Liver (tissue), 9 donors: Measurements from ENCODE around the gene SKA1. TPM values are rescaled to one million over a fixed set of nuclear protein-coding genes. Genes with fewer than 3 reads are reported as not detected.
"Not testable (repeated sequence)": the region's sequence is repeated elsewhere in the genome, so short reads cannot be mapped to it uniquely, and the experiment has no call there.

ENCODE experiments used
- DNase-seq: peaks from one replicate; pipeline ENCODE4 v3.0.0-alpha.2; 2017; ENCODE audit warnings: low spot score
- H3K27ac ChIP-seq, 2 donors: one replicate each; pipeline ENCODE4 v1.7.0; 2013; ENCODE audit warnings: inconsistent platforms in 2 of 2, low read length in 2 of 2, control low read depth in 1 of 2, low read depth in 1 of 2, mild to moderate bottlenecking in 1 of 2
- H3K27me3 ChIP-seq, 4 donors: one replicate each; pipeline versions ENCODE4 v1.6.1 to v1.7.0; 2013; ENCODE audit warnings: low read length in 3 of 4, inconsistent platforms in 1 of 4, mild to moderate bottlenecking in 1 of 4, moderate library complexity in 1 of 4; ENCODE audit not compliant: control insufficient read depth in 4 of 4, insufficient read depth in 4 of 4
- H3K36me3 ChIP-seq, 4 donors: one replicate each; pipeline versions ENCODE4 v1.6.1 to v1.7.0; 2013; ENCODE audit warnings: low read length in 3 of 4, mild to moderate bottlenecking in 3 of 4, low read depth in 1 of 4, moderate library complexity in 1 of 4; ENCODE audit not compliant: control insufficient read depth in 4 of 4, insufficient read depth in 3 of 4
- H3K4me1 ChIP-seq, 4 donors: one replicate each; pipeline versions ENCODE4 v1.6.1 to v1.7.0; 2013; ENCODE audit warnings: low read length in 3 of 4, mild to moderate bottlenecking in 3 of 4, moderate library complexity in 1 of 4; ENCODE audit not compliant: control insufficient read depth in 4 of 4, insufficient read depth in 4 of 4
- H3K4me3 ChIP-seq, 3 donors: one replicate each; pipeline versions ENCODE4 v1.6.1 to v1.7.0; 2013; ENCODE audit warnings: low read length in 3 of 3, control low read depth in 1 of 3, low read depth in 1 of 3, mild to moderate bottlenecking in 1 of 3
- H3K9ac ChIP-seq, 2 donors: one replicate each; pipeline ENCODE4 v1.7.0; 2013; ENCODE audit warnings: low read length in 2 of 2, mild to moderate bottlenecking in 2 of 2, moderate library complexity in 2 of 2, control low read depth in 1 of 2, low read depth in 1 of 2
- H3K9me3 ChIP-seq, 4 donors: one replicate each; pipeline versions ENCODE4 v1.6.1 to v1.7.0; 2013; ENCODE audit warnings: low read length in 3 of 4; ENCODE audit not compliant: control insufficient read depth in 4 of 4
- ATF3 ChIP-seq: IDR thresholded peaks from 2 replicates; pipeline ENCODE4 v1.6.1; 2016; ENCODE audit warnings: antibody characterized with exemption
- EGR1 ChIP-seq, 2 donors: IDR thresholded peaks; 2 replicates each; pipeline ENCODE4 v1.6.1; 2016 to 2018; ENCODE audit warnings: antibody characterized with exemption in 2 of 2, low read depth in 2 of 2
- FOXA1 ChIP-seq: IDR thresholded peaks from 2 replicates; pipeline ENCODE4 v1.6.1; 2016; ENCODE audit warnings: antibody characterized with exemption
- GABPA ChIP-seq, 2 donors: IDR thresholded peaks in 1 of 2; conservative IDR thresholded peaks in 1 of 2; 2 replicates each; pipeline ENCODE4 v1.6.1; 2016; ENCODE audit warnings: antibody characterized with exemption in 2 of 2, mild to moderate bottlenecking in 1 of 2, moderate library complexity in 1 of 2
- HNF4A ChIP-seq, 2 donors: conservative IDR thresholded peaks; 2 replicates each; pipeline ENCODE4 v1.6.1; 2016; ENCODE audit warnings: antibody characterized with exemption in 2 of 2, mild to moderate bottlenecking in 2 of 2
- HNF4G ChIP-seq: IDR thresholded peaks from 2 replicates; pipeline ENCODE4 v1.6.1; 2016; ENCODE audit warnings: antibody characterized with exemption
- JUND ChIP-seq, 2 donors: IDR thresholded peaks; 2 replicates each; pipeline ENCODE4 v1.6.1; 2016; ENCODE audit warnings: antibody characterized with exemption in 2 of 2
- MAX ChIP-seq: IDR thresholded peaks from 2 replicates; pipeline ENCODE4 v1.6.1; 2016; ENCODE audit warnings: antibody characterized with exemption
- NR2F2 ChIP-seq: IDR thresholded peaks from 2 replicates; pipeline ENCODE4 v1.6.1; 2016; ENCODE audit warnings: antibody characterized with exemption
- RAD21 ChIP-seq, 2 donors: IDR thresholded peaks; 2 replicates each; pipeline ENCODE4 v1.6.1; 2016; ENCODE audit warnings: antibody characterized with exemption in 2 of 2, mild to moderate bottlenecking in 2 of 2
- RXRA ChIP-seq, 2 donors: IDR thresholded peaks; 2 replicates each; pipeline ENCODE4 v1.6.1; 2017 to 2018; ENCODE audit warnings: antibody characterized with exemption in 2 of 2, mild to moderate bottlenecking in 1 of 2
- TAF1 ChIP-seq: conservative IDR thresholded peaks from 2 replicates; pipeline ENCODE4 v1.6.1; 2016; ENCODE audit warnings: antibody characterized with exemption, mild to moderate bottlenecking
- ZBTB33 ChIP-seq: IDR thresholded peaks from 2 replicates; pipeline ENCODE4 v1.6.1; 2016; ENCODE audit warnings: antibody characterized with exemption
- WGBS: extraction: QIAGEN DNeasy Blood & Tissue Kit; methylation state at CpG from one replicate; pipeline ENCODE4 v1.1.7; 2013; 5-methylcytosine and 5-hydroxymethylcytosine counted together
- polyA plus RNA-seq, 2 donors: library from polyadenylated mRNA; stranded (reverse) in 1 of 2; unstranded in 1 of 2; fragments of 200-250 nt in 1 of 2; fragments of >200 nt in 1 of 2; fragmentation: Nextera tagmentation in 1 of 2; extraction: Ambion mirVana in 1 of 2; gene quantifications; one replicate each; pipeline versions ENCODE4 v1.2.1 to v1.2.3, GENCODE V29; 2013 to 2015
- total RNA-seq, 2 donors: library from RNA; depleted of rRNA; stranded (reverse); fragments of >200 nt; gene quantifications; one replicate each; pipeline ENCODE4 v1.2.3, GENCODE V29; 2014
- donor health status: healthy.
- donor health status: healthy.
- donor health status: healthy.
- donor health status: healthy.
- donor health status: healthy.

SKA1 gene
- total and polyA plus RNA-seq, 4 donors, result 0.08 to 18.7 (median 0.52) TPM

- no peaks in the 10 kb centered on the region for H3K9me3 ChIP-seq
- H3K36me3 ChIP-seq, result no peaks in the 10 kb centered on the region
- no peaks in the 10 kb centered on the region for H3K4me1 ChIP-seq
- DNase-seq, result no peak
- no peak overlapping the region for H3K4me3 ChIP-seq
- no peak overlapping the region for H3K27ac ChIP-seq
- 82% methylated on average over 18 of the region's 18 CpGs for WGBS
- no peak overlapping the region for H3K9ac ChIP-seq
- no peak for TF ChIP-seq MAX
- TF ChIP-seq RXRA (IDR thresholded peaks at IDR 0.05), result no peak
- TF ChIP-seq HNF4A (conservative IDR thresholded peaks at IDR 0.05), result no peak
- no peak for TF ChIP-seq JUND (IDR thresholded peaks at IDR 0.05)
- no peak for TF ChIP-seq FOXA1
- no peak for TF ChIP-seq HNF4G
- TF ChIP-seq TAF1, result no peak
- no peak for TF ChIP-seq ATF3
- TF ChIP-seq GABPA (IDR thresholded peaks at IDR 0.05 in 1 of 2, conservative IDR thresholded peaks at IDR 0.05 in 1 of 2), result no peak
- no peak for TF ChIP-seq EGR1 (IDR thresholded peaks at IDR 0.05; ENCODE audit: low read depth in 2 of 2)
- no peak for TF ChIP-seq ZBTB33
- TF ChIP-seq NR2F2, result no peak
- H3K27me3 ChIP-seq, result no peaks in the 10 kb centered on the region
Measured at GRCh38 chr18:50401295-50401694, 26.4 kb downstream of the SKA1 start.

- H3K9ac ChIP-seq, result no peak overlapping the region
- no peaks in the 10 kb centered on the region for H3K4me1 ChIP-seq
- H3K27ac ChIP-seq, result no peak overlapping the region
- H3K9me3 ChIP-seq, result no peaks in the 10 kb centered on the region
- TF ChIP-seq RAD21 (IDR thresholded peaks at IDR 0.05) (peak in 1 of 2 donors; percentile 17), RXRA (IDR thresholded peaks at IDR 0.05) (no peak)
- H3K4me3 ChIP-seq, result no peak overlapping the region
- no peaks in the 10 kb centered on the region for H3K36me3 ChIP-seq
- peak; percentile 75 for DNase-seq
- no peaks in the 10 kb centered on the region for H3K27me3 ChIP-seq
- 23% methylated on average over 21 of the region's 21 CpGs for WGBS
Measured at GRCh38 chr18:50401888-50402287, 27.0 kb downstream of the SKA1 start.

- H3K27me3 ChIP-seq, H3K27ac ChIP-seq, DNase-seq, H3K9ac ChIP-seq, H3K36me3 ChIP-seq, H3K4me1 ChIP-seq, H3K9me3 ChIP-seq, H3K4me3 ChIP-seq: not testable (repeated sequence)
- WGBS, result 67% methylated on average over 13 of the region's 13 CpGs
Measured at GRCh38 chr18:50404752-50405581, 30.1 kb downstream of the SKA1 start.
